Measurements from ENCODE around the gene PRKAR2B.
"Not testable (repeated sequence)": the region's sequence is repeated elsewhere in the genome, so short reads cannot be mapped to it uniquely, and the experiment has no call there.

PRKAR2B gene

DNA sequence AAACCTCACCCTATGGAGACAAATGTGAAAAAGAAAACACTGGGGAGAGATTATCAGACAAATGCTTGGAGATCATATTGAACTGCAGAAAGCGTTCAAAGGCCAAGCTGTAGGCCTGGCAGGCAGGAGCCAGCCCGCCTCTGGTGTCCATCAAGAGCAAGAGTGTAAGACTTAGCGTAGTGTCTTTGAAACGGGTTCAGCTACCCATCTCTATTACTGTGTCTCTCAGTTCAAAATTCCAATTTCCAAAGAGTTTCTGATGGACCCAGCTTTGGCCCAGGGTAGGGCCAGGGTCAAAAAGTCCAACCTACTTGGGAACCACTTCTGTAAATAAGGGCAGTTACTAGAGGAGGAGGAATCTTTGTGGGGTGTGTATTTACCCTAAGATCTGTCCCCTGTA, 78.9 kb downstream of the PRKAR2B start:
- no peak for DNase-seq

DNA sequence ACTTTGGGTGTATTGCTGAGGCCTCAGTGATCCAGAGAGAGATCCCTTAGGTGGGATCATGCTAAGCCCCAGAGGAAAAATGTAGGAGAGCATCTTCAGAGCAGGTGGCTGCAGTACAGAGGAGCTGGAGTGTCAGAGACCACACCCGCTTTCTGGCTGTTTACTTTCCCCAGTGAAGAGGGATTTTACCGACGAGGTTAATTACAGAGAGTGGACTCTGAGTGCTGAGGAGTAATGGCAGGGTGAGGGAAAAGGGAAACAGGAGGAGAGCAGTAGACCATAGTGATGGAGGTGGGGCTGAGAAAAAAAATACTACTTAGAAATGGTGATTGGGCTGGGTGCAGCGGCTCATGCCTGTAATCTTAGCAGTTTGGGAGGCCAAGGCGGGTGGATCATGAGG, 81.0 kb downstream of the PRKAR2B start:
- no peak for DNase-seq

DNA sequence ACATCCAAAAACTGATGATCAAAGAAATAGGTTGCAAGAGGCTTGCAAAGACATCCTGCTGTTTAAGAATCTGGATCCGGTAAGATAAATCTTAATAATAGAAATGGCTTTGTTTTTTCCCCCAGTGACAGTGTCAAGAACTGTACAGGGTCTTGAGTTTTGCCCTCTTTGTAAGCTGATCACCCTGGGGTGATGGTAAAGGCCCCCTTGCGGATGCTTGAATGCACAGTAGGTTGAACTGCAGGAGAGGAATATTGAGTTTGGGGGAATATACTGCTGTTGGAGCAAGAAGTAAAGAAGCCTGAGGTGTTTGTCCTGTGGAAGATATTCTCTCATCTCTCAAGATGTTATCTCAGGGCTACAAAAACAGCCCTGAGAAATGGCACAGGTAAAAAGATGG, 83.7 kb downstream of the PRKAR2B start:
- no peak for DNase-seq

DNA sequence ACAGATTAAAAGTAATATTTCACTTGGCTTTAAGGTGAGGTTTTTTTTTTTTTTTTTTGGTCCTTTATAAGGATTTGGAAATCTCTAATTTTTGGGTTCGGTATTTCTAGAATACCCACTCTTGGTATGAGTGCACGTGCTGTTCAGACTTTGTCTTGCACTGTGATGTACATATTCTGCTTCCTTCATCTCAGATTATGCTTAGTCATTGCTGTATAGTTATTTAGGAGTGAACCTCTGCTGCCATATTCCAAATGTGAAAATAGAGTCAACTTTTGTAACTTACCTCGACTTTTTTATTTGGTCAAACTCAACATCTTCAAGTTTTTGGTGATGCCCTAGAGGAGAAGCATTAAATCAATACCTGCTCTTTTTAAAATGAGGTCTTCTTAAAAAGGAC, 84.2 kb downstream of the PRKAR2B start:
- no peak for DNase-seq

DNA sequence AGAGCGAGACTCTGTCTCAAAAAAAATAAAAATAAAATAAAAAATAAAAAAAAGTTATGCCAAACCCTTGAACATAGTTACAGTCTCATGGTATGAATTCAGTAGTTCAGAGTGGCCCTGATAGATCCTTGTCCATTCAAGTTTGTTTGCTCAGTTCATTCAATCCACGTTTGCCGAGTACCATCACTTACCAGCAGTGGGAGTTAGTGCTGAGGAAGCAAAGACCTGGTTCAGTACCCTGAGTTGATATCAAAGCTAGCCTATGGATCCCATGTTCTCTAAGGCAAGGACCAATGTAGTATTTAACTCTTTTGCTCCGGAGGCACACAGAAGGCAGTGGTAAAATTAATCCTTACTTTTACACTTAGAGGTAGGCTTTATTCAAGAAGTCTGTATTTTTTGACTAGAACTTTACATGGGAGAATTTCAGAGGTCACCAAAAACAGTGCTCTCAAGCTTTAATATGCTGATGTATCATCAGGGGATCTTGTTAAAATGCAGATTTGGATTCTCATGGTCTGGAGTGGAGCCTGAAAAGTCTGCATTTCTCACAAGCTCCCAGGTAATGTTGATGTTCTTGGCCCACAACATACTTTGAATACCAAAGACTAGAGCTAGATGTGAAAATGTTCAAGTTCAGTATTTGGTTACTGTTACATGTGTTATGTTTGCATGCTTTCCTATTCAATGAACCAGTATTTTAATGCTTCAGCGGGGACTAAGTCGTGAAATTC, 86.1 kb downstream of the PRKAR2B start:
- DNase-seq = no peak

DNA sequence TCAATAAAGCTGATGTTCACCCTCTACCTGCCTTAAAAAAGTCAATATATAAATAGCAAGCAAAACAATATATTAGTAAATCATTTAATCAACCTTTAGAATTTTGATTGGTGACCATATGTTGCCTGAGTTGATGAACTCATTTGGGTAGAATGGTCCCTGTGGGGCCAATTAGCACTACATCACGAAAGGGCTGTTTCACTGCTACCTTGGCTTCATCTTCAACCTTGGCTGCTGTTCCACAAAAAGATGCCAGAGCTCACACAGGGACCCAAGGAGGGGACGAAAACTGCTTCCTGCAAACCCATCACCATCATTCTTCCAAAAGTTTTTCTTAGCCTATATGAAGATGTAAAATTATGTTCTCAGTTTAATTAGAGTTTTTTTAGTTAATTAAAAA, 88.9 kb downstream of the PRKAR2B start:
- DNase-seq = no peak

DNA sequence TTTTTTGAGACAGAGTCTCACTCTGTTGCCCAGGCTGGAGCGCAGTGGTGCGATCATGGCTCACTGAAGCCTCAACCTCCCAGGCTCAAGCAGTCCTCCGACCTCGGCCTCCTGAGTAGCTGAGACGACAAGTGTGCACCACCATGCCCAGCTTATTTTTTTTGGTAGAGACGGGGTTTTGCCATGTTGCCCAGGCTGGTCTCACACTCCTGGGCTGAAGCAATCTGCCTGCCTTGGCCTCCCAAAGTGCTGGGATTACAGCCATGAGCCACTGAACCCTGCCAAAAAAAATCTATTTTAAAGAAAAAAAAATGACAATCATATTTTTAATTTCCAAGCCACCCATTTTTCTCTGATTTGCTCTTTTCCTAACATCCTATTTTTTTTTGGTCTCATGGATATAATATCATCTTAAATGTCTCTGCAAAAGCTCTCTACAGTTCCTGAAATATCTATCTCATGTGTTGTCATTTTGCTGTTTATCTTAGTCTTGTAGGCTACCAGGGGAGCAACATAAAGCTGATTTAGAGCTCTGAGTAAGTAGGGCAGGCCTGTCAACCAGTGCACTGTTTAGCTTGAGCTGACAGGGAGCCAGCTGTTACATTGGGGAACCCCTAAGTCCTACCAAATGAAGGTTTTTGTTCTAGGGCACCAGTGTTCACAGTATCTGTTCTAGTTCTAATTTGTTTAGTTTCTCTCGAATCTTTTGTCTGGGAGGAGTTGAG, 94.4 kb downstream of the PRKAR2B start:
- no peak for DNase-seq

DNA sequence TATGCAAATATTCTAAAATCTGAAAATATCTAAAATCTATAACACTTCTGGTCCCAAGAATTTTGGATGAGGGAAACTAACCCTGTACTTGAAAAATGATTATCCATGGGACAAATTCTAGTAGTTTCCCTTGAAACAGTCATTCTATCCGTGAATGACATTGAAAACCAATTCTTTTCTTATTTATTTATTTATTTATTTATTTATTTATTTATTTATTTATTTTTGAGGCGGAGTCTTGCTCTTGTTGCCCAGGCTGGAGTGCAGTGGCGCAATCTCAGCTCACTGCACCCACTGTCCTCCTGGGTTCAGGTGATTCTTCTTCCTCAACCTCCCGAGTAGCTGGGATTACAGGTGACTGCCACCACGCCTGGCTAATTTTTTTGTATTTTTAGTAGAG, 99.4 kb downstream of the PRKAR2B start:
- not testable (repeated sequence) for DNase-seq

DNA sequence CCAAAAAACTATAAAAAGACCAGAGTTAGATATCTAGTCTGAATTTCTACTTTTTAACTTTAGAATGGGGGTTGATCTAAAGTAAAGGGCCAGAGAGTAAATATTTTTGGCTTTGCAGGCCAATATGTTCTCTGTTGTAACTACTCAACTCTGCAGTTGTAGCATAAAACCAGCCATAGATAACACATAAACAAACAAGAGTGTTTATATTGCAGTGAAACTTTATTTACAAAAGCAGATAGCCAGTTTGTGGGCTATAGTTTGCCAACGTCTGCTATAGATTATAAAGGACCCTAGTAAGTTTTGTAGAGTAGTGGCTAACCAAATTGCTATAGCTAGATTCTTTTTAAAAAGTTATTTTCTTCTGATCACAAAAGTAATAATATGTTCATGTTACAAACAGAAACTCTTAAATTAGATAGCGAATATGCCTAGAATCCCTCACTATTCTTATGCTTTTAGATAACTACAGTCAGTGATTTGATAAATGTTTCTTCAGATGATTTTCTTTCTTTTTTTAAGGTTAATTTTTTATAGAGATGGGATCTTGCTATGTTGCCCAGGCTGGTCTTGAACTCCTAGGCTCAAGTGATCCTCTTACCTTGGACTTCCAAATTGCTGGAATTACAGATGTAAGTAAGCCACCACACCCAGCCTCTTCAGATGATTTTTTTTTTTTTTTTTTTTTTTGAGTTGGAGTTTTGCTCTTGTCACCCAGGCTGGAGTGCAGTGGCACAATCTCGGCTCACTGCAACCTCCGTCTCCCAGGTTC, 100.7 kb downstream of the PRKAR2B start:
- DNase-seq = no peak

DNA sequence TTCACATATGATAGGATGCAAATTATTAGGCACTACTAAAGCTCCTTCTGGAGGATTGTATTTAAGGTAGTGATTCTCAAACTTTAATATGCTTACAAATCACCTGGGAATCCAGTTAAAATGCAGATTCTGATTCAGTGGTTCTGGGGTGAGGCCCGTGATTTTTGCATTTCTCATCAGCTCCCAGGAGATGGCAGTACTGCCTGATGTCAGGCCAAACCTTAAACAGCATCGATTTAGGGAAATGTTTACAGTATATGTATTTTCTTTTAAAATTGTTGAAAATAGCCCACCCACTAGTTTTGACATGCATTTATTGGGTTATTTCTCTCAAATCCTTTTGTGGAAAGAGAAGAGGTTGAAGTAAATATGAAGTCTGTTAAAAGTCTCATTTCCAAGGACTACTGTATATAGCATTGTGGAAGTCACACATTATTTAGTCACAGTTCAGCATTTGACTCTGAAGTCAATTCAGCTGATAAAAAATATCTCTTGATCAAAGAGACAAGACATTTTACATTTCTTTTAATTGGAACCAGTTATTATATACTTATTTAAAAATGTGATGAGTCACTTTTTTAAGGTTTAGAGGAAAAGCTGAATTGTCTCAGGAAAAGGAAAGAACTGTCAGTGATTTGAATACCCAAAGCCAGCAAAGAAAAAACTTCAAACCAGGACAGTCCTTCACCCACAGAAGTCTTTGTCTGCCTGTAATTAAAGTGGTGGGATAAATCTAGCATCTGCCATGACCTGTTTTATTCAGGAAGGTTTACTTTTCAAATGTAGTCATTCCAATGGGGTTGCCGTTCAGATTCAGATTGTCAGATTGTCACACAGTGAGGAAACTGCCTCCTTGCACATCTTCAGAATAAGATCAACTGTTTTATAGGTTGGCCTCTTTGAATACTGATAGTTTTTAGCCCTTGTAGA, 103.2 kb downstream of the PRKAR2B start:
- peak; percentile 26 to 28 for DNase-seq

DNA sequence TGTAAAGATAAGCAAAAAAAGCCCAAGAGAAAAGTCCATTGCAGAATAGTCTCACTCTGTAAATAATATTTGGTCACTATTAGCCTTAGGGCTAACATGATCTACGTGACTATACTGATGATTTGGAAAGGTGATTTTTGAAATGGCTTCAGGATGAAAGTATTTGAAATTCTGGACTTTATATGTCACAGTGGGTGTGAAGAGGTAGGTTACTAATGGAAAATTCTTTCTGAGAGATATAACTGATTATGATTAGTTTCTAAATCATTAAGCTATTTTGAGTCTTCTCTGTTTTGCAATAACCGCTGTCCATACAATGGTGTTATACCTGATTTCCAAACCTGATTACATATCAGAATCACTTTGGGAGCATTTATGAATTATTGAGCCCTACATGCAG, 104.2 kb downstream of the PRKAR2B start:
- DNase-seq = no peak

DNA sequence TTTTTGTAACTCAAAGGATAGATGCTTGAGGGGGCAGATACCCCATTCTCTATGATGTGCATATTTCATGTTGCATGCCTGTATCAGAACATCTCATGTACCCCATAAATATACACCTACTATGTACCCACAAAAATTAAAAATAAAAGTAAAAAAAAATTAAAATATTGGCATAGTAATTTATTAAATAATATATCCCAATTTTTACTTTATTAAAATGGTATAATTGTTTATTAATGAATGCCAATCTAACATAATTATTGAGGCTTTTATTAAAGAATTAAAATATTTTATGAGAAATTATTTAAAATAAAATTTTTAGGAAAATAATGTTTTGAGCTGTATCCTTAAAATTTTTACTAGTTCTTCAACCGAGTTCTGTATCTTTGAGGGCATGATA, 105.4 kb downstream of the PRKAR2B start:
- DNase-seq = no peak

DNA sequence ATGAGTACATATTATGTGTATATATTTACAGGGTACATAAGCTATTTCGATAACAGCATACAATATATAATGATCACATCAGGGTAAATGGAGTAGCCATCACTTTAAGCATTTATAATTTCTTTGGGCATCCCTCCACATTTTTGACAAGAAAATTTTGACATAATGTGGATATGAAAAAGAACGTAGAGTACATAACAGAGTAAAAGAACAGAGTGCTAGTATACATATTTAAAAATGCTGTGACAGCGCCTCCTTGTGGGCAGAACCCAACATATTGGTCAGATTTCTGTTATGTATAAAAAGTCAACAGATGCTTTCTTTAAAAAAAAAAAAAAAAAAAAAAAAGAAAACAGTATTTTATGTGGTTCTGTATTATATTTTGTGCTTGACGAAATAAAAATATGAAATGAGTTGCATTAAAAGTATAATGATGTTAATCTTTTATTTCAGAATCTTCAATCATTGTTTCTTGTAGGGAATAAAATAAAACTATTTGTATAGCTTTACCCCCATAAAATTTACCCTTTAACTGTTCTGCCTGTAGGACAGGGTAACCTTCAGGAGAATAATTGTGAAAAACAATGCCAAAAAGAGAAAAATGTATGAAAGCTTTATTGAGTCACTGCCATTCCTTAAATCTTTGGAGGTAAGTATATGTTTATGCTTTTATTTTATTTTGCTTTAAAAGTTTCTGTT, 106.0 kb downstream of the PRKAR2B start:
- DNase-seq = peak; percentile 78 to 85

DNA sequence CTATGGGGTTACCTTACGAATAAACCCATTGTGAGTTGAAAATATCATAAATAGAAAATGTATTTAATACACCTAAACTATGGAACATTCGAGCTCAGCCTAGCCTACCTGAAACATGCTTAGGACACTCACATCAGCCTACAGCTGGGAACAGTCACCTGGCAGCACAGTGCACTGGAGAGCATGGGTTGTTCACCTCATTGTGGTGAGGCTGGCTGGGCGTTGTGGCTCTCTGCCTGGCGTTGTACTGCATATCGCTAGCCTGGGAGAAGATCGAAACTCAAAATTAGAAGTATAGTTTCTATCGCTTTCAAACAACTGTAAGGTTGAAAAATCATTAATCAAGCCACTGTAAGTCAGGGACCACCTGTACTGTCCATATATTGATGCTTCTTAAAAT, 107.0 kb downstream of the PRKAR2B start:
- DNase-seq = no peak

DNA sequence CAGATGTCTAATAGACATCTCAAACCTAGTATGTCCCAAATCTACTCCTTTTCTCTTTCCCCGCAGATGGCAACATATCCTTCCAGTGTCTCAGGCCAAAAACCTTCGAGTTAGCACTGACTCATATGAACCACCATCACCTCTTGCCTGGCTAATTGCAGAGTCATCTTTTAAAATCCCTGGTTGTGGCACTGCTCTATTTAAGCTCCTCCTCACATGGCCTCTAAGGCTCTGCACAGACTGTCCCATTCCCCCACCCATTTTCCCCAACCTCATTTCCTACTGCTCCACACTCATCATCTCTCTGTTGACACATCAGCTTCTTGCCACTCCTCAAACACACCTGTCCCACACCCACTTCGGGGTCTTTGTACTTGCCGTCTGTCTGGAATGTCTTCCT, 107.5 kb downstream of the PRKAR2B start:
- DNase-seq = no peak

DNA sequence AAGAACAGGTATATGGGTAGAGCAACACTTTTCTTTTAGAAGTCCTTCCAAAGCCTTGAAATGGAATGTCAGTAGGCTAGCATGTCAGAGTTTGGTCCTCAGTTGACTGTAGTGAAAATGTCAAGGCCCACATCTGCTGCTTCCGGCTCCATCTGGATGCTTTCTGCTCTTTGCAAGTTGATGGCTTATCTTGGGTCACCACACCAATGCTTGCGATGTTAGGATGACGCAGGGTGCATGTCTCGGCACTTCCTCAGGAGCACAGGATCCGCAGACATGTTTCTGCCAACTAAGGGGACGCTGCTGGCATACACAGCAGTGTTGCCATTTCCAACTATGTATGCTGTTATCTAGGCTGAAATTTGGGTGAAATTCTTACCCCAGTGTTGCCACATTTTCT, 110.3 kb downstream of the PRKAR2B start:
- no peak for DNase-seq

DNA sequence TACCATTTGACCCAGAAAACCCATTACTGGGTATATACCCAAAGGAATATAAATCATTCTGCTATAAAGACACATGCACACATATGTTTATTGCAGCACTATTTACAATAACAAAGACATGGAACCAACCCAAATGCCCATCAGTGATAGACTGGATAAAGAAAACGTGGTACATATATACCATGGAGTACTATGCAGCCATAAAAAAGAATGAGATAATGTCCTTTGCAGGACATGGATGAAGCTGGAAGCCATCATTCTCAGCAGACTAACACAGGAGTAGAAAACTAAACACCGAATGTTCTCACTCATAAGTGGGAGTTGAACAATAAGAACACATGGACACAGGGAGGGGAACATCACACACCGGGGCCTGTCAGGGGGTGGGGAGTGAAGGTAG, 111.2 kb downstream of the PRKAR2B start:
- not testable (repeated sequence) for DNase-seq

DNA sequence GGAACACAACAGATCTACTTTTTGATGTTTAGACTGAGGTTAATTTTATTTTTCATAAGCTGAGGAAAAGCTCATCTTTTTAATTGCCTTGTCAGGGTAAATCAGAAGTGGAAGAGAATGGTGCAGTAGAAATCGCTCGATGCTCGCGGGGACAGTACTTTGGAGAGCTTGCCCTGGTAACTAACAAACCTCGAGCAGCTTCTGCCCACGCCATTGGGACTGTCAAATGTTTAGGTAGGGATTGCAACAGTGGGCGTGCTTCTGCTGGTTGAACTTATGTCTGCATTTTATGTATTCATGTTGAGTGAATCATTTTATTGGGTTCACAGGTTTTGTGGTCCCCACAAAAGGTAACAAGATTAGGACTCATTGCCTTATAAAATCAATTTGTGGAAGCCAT, 112.6 kb downstream of the PRKAR2B start:
- no peak for DNase-seq

DNA sequence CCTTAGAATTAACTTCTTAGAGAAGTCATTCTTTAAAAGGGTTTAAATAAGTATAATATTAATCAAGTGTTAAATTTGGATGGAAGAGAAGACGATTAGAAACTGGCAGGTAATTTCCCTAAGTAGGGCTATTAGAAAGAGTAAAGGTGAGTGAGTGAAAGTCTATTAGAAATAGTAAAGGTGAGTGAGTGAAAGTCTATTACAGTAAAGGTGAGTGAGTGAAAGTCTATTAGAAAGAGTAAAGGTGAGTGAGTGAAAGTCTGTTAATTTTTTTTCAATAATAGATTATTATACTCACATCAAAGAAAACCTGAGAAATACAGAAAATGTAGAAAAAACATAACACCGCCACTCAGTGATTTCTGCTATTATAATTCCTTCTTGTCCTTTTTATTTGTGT, 113.5 kb downstream of the PRKAR2B start:
- DNase-seq = no peak

DNA sequence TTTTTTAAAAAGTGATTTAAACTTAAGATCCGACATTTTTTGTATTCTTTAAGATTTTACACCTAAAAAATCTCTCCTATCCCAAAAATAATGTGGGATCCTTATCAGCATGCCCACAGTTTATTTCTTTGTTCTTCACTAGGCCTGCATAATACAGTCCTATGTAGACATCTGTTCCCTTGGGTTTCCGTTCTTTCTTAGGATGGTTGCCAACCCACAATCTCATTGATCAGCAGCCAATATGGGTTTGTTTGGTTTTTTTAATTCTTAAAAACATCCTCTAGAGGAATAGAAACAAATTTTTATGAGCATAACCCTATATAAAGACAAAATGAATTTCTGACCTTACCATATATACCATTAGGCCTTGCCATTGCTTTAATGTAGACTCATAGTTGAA, 115.9 kb downstream of the PRKAR2B start:
- no peak for DNase-seq

DNA sequence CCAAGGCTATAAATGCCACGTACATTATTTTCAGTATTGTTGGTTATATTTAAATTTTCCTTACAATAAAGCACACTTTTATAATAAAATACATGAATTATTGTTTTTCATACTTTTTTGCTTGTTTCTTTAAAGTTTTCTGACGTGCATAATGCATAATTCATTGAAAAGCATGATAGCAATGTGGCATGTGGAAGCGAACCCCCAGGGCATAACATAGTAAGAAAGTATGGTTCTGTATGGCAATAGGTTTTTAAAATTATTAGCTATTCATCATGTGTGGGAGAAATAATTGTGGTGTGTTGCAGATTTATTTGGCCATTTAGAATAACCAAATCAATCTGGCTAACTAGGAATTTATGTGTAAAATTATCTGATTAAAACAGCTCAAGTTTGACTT, 116.9 kb downstream of the PRKAR2B start:
- DNase-seq = no peak

DNA sequence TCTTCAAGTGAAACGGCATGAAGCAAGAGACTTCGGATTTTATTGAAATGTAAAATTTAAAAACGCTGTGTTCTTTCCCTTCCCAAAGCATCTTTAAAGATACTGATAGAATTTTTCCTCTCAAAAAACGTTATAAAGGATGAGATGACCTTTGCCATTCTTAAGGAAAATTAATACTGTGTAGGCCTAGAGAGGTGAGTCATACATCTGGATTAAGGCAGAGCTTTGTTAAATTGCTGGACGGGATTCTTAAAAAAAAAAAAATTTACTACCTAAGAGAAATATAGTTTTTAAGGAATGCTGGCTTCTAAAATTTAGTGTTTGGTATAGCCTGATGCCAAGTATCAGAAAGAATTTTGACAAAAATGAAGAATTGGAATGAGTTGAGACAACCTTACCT, 118.0 kb downstream of the PRKAR2B start:
- DNase-seq = no peak

Measured in activated CD4-positive, alpha-beta T cell treated with anti-CD3 and anti-CD28 coated beads, Interleukin-2, amount 50 U/mL, for 48 hours (primary cell).